ENCODE results near the gene DRAXIN.

Gene DRAXIN

DNA sequence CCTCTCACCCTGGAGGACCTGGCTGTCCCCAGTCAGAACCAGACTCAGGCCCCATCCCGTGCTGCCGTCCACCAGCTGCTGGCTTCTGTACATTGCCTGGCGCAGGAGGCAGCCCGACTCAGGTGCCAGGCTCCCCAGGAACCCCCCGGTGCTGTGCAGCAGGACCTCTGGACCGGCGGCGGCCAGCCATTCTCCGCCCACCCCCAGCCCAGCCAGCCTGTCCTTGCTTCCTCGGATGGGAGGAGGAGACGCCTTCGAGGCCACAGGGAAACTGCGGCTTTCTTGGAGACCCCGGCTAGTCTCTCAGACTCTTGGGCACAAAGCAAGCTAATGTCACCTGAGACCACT is 74.9 kb downstream of the DRAXIN start:
- DNase-seq: no peak

DNA sequence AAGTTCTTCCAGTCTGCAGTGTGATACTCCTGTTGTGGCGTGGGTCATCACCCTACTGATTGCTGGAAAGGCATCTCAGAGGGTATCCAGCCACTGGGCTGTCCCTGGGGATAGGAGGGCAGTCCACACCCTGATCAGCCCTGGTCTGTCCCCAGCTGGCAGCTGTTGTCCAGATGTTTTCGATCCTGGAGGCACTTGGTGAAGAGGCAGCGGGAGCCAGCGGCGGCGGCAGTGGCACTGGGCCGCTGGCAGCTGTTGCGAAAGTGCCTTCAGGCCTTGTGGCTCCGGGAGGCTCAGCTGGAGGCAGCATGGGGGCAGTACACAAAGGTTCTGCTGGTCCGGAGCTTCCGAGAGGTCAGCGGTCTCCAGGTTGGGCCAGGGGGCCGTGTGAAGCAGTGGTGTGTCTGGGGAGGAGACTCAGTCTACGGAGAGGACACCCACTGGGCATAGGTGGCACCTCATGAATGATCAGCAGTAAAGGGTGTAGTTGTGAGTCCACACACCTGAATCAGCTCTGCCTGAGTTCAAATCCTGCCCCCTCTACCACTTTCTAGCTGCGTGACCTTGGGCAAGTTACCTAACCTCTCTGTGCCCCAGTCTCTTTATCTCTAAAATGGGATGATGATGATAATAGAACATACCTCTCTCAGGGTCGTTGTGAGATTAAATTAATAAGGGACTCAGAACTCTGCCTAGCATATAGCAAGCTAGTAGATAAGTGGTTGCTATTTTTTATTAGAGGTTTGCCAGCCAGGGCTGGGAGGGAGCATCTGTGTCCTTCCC is 76.6 kb downstream of the DRAXIN start:
- no peak for DNase-seq

DNA sequence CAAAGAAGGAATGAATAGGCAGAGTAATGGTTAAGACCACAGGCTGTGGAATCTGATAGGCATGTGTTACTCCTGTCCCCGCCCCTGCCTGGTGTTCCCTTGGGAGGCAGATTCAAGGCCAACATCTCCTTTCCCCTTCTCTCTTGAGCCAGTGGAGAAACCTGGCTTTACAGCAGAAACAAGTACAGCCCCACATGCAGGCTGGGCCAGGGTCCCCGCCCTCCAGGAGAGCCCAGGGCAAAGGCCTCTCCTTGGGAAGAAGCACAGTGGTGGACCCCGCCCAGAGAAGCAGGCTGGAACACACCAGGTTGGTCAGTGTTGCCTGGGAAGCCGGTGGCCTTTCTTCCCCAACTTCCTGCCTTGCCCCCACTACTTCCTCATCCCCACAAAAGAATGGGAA is 77.3 kb downstream of the DRAXIN start:
- no peak for DNase-seq

DNA sequence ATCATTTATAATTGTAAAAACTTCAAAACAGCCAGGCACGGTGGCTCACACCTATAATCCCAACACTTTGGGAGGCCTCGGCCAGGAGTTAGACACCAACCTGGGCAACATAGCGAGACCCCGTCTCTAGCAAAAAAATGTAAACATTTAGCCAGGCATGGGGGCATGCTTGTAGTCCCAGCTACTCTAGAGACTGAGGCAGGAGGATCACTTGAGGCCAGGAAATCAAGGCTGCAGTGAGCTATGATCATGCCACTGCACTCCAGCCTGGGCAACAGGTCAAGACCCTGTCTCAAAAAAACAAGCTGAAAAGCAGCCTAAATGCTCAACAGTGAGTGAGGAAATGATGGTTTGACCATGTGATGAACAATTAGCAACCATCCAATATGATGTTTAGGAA is 77.8 kb downstream of the DRAXIN start:
- DNase-seq: no peak

DNA sequence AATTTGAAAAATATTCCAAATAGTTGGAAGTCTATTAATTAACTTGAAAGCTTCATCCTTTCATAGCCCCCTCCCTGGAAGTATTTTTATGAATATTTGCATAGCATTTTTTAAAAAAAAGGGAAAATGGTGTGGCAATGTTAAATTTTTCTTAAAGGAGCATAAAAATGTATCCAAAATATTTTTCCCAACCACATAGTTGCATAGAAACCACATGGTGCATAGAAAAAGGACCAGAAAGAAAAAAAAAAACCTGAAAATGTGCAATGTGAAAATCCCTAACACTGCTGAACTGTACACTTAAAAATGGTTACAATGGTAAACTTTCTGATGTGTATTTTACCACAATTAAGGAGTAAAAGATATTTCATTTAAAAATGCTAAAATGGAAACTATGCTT is 78.5 kb downstream of the DRAXIN start:
- no peak for DNase-seq

DNA sequence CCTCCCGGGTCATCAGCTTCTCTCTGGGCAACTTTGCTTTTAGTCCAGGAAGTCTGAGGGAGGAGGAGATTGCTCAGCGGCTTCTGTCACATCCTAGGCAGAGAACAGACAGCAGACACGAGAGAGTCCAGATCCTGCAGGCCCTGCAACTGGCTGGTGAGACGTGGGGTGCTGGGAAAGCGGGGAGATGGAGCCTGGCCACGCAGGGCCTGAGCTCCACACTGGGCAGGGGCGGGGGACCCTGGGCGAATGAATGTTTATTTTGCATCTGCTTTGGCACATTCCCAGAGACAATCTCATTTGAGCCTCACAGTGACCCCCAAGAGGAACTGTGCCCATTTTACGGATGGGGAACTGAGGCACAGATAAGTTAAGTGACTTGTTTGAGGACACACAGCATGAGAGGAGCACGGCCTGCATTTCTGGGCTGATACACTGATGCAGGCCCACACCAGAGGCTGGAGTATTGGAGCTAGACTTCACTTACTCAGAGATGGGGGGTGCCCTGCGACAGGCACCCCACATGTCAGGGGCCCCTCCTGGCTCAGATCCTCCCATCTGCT is 80.1 kb downstream of the DRAXIN start:
- DNase-seq: no peak

DNA sequence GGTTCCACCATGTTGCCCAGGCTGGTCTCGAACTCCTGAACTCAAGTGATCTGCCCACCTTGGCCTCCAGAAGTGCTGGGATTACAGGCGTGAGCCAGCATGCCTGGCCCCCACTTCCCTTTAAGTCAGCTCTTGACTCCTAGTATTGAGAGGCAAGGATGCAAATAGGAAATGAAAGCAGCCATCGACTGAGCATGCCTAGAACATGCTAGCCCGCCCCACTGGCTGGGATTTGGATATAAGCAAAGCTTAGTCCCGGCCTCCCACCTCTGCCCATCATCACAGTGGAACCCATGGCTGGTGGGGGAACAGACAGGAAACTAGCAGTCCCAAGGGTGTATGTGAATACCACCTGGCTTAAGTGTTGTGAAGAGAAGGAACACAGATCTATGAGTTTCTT is 80.9 kb downstream of the DRAXIN start:
- DNase-seq: no peak

DNA sequence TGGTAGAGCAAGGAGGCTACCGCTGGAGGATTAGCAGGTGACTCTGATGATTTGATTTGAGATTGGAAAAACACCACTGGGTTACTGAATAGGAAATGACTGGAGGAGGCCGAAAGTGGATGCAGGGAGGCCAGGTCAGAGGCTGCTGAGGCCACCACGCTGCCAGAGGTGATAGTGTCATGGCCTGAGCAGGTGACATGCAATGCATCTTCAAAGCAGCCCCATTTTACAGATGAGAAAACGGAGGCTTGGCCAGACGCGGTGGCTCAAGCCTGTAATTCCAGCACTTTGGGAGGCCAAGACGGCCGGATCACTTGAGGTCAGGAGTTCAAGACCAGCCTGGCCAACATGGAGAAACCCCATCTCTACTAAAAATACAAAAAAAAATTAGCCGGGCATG is 83.2 kb downstream of the DRAXIN start:
- DNase-seq: no peak

Data from retina (tissue), 1 donor.